K562 (cell line): Measurements from ENCODE around the gene NTF4. TPM values are rescaled to one million over a fixed set of nuclear protein-coding genes. Genes with fewer than 3 reads are reported as not detected.
A peak's percentile ranks its signal among the peaks of the same experiment; 100 is the strongest.

ENCODE experiments used
- CCNT2 ChIP-seq: IDR thresholded peaks from 2 replicates; pipeline ENCODE4 v1.6.1; 2011; ENCODE audit warnings: borderline replicate concordance, low read depth, mild to moderate bottlenecking, moderate library complexity, mixed read lengths, low read length; ENCODE audit not compliant: insufficient read length; ENCODE audit errors: extremely low read depth
- CTCF ChIP-seq, 3 experiments: IDR thresholded peaks in 2 of 3; conservative IDR thresholded peaks in 1 of 3; 2 replicates each; pipeline ENCODE4 v1.5.1; 2011 to 2012; ENCODE audit warnings: low read length in 3 of 3, mild to moderate bottlenecking in 3 of 3, control low read depth in 2 of 3, improper control_type of control experiment in 1 of 3, inconsistent platforms in 1 of 3, low read depth in 1 of 3, mixed read lengths in 1 of 3, moderate library complexity in 1 of 3; ENCODE audit not compliant: insufficient read depth in 2 of 3
- ESRRB ChIP-seq: fragments of 250-450 bp; sonication (Bioruptor Pico); IDR thresholded peaks from 2 replicates; pipeline ENCODE4 v1.5.0; 2020; ENCODE audit warnings: mild to moderate bottlenecking, moderate library complexity, borderline replicate concordance
- KDM5B ChIP-seq: fragments of 200-600 bp; sonication (generic); IDR thresholded peaks from 2 replicates; pipeline ENCODE4 v1.6.1; 2012; ENCODE audit warnings: low read depth, mild to moderate bottlenecking, moderate library complexity, low read length, control low read depth, inconsistent platforms; ENCODE audit not compliant: insufficient replicate concordance
- MAZ ChIP-seq, 2 experiments: fragments of 450-650 bp in 1 of 2; sonication (generic) in 1 of 2; formaldehyde crosslinking; IDR thresholded peaks in 1 of 2; conservative IDR thresholded peaks in 1 of 2; 2 replicates each; pipeline versions ENCODE4 v1.4.0 to v1.5.0; 2020; ENCODE audit warnings: mild to moderate bottlenecking in 1 of 2, missing genetic modification reagents in 1 of 2
- NCOR1 ChIP-seq: fragments of 450-650 bp; IDR thresholded peaks from 2 replicates; pipeline ENCODE4 v1.6.1; 2016; ENCODE audit warnings: mild to moderate bottlenecking, moderate library complexity
- NEUROD1 ChIP-seq: fragments of 150-350 bp; IDR thresholded peaks from 2 replicates; pipeline ENCODE4 v1.6.1; 2014; ENCODE audit warnings: borderline replicate concordance, low read length, low read depth; ENCODE audit not compliant: partially characterized antibody
- NR2F6 ChIP-seq: fragments of 450-650 bp; formaldehyde crosslinking; IDR thresholded peaks from 2 replicates; pipeline ENCODE4 v1.4.0; 2020; ENCODE audit warnings: mild to moderate bottlenecking
- POLR2A ChIP-seq: fragments of 450-650 bp; conservative IDR thresholded peaks from 2 replicates; pipeline ENCODE4 v1.6.1; 2016
- POLR2G ChIP-seq: fragments of 200-400 bp; formaldehyde crosslinking; IDR thresholded peaks from 2 replicates; pipeline ENCODE4 v1.6.1; 2017; ENCODE audit warnings: low read depth, mild to moderate bottlenecking, antibody characterized with exemption, low read length, moderate library complexity
- RNF219 ChIP-seq: fragments of 250-450 bp; sonication (Bioruptor Pico); IDR thresholded peaks from 2 replicates; pipeline ENCODE4 v1.5.0; 2022; ENCODE audit warnings: mild to moderate bottlenecking
- SIN3A ChIP-seq, 2 experiments: fragments of 150-350 bp in 1 of 2; IDR thresholded peaks; 2 replicates each; pipeline ENCODE4 v1.6.1; 2011 to 2016; ENCODE audit warnings: borderline replicate concordance in 2 of 2, low read depth in 2 of 2, low read length in 2 of 2, mild to moderate bottlenecking in 2 of 2, moderate library complexity in 2 of 2; ENCODE audit not compliant: control insufficient read depth in 1 of 2
- TFAP4 ChIP-seq: sonication (generic); formaldehyde crosslinking; IDR thresholded peaks from 2 replicates; pipeline ENCODE4 v1.8.0; 2022; ENCODE audit warnings: missing genetic modification reagents, mild to moderate bottlenecking, moderate library complexity, borderline replicate concordance
- XRCC4 ChIP-seq: IDR thresholded peaks from one replicate; pipeline ENCODE4 v1.6.1; 2011; ENCODE audit not compliant: insufficient read depth, insufficient read length; ENCODE audit errors: extremely low read depth
- ZBTB33 ChIP-seq: sonication (generic); formaldehyde crosslinking; IDR thresholded peaks from 2 replicates; pipeline ENCODE4 v1.8.1; 2023; ENCODE audit warnings: mild to moderate bottlenecking, missing genetic modification reagents
- ZEB2 ChIP-seq: fragments of 450-650 bp; IDR thresholded peaks from 2 replicates; pipeline ENCODE4 v1.6.1; 2016
- polyA plus RNA-seq, 8 experiments: library from polyadenylated mRNA; depleted of rRNA in 4 of 8; stranded (reverse) in 5 of 8; unstranded in 3 of 8; fragments of >200 nt; fragmentation: Nextera tagmentation in 2 of 8; fragmentation: Illumina TruSeq in 1 of 8; extraction: Ambion mirVana in 2 of 8; extraction: Trizol in 1 of 8; gene quantifications; 2 replicates each; pipeline versions ENCODE4 v1.2.1 to v1.2.3, GENCODE V29; 2011 to 2014; ENCODE audit warnings: inconsistent platforms in 1 of 8, missing spikeins in 1 of 8
- total RNA-seq, 7 experiments: library from RNA; depleted of rRNA in 6 of 7; stranded (reverse); fragments of >200 nt in 6 of 7; fragmentation: Illumina TruSeq in 2 of 7; extraction: Trizol in 2 of 7; gene quantifications; 2 replicates each; pipeline versions ENCODE4 v1.2.1 to v1.2.3, GENCODE V29; 2011 to 2021; ENCODE audit warnings: low replicate concordance in 1 of 7

NTF4 gene
- total and polyA plus RNA-seq, 9 of the 15 experiments (the other 6 are each of a cell fraction or from before 2014, with no cell fraction given): not detected

- TF ChIP-seq RNF219 (no peak), CCNT2 (peak; percentile 76), MAZ (CRISPR knock-in tag; conservative IDR thresholded peaks at IDR 0.05 in 1 of 2, IDR thresholded peaks at IDR 0.05 in 1 of 2) (peak; percentile 50 to 57; a peak in 1 of 4 replicates), ZBTB33 (CRISPR knock-in tag) (peak; percentile 74), CTCF (IDR thresholded peaks at IDR 0.05 in 2 of 3, conservative IDR thresholded peaks at IDR 0.05 in 1 of 3; ENCODE audit: insufficient read depth in 2 of 3, low read depth in 1 of 3, low read length in 3 of 3) (peak; percentile 51 to 72 (median 58); a peak in 5 of 6 replicates), NCOR1 (peak; percentile 13; the same call in 1 of the 2 replicates), NR2F6 (no peak), TFAP4 (CRISPR knock-in tag) (peak; percentile 54), ESRRB (CRISPR knock-in tag) (no peak), NEUROD1 (no peak), KDM5B (no peak), SIN3A (IDR thresholded peaks at IDR 0.05; ENCODE audit: borderline replicate concordance in 2 of 2, control insufficient read depth in 1 of 2, low read depth in 2 of 2, low read length in 2 of 2) (no peak), POLR2A (peak; percentile 55; the same call in 1 of the 2 replicates), XRCC4 (no peak), ZEB2 (no peak), POLR2G (peak; percentile 84)
Observed at GRCh38 chr19:49017666-49018351, 46.8 kb downstream of the NTF4 start (continued).
